Prostate gland (tissue), 2 donors: ENCODE measurements around the gene BANP.
"Not testable (repeated sequence)": the region's sequence is repeated elsewhere in the genome, so short reads cannot be mapped to it uniquely, and the experiment has no call there.

Experiments used
- CTCF ChIP-seq, 4 experiments: fragments of 200-600 bp in 2 of 4; fragments of 450-650 bp in 2 of 4; sonication (generic) in 2 of 4; IDR thresholded peaks; 1 replicate in 3 of 4; 2 replicates in 1 of 4; pipeline ENCODE4 v1.5.1; 2016 to 2019; ENCODE audit warnings: antibody characterized with exemption in 4 of 4, mild to moderate bottlenecking in 2 of 4, moderate library complexity in 2 of 4
- POLR2A ChIP-seq: fragments of 450-650 bp; IDR thresholded peaks from one replicate; pipeline ENCODE4 v1.6.1; 2016; ENCODE audit warnings: antibody characterized with exemption, mild to moderate bottlenecking

- TF ChIP-seq CTCF (IDR thresholded peaks at IDR 0.05); POLR2A: not testable (repeated sequence)
Observed at GRCh38 chr16:87912691-87913090, 38.5 kb upstream of the BANP start.
